Right ventricle myocardium superior (tissue), 1 donor: ENCODE data around the gene GIPC2. TPM values are rescaled to one million over a fixed set of nuclear protein-coding genes. Genes with fewer than 3 reads are reported as not detected.
"Not testable (repeated sequence)": the region's sequence is repeated elsewhere in the genome, so short reads cannot be mapped to it uniquely, and the experiment has no call there.

Experiments used
- ATAC-seq: fragments of 200-7000 bp; cut with Tn5 transposase; one replicate; pipeline ENCODE4 v1.9.1; 2020; ENCODE audit warnings: mild to moderate bottlenecking; ENCODE audit not compliant: poor library complexity
- DNase-seq: peaks from one replicate; pipeline ENCODE4 v3.0.0-alpha.2; 2020
- intact Hi-C: fragments of 100-400 bp; cut with DNase I; formaldehyde crosslinking; loops from one replicate; pipeline ENCODE4 v1.11.2; 2022
- total RNA-seq: library from RNA; stranded (reverse); fragmentation: NEBNext Ultra II Directional; extraction: Animal tissue kit (Norgen Biotek cat#: 25700); gene quantifications from one replicate; pipeline ENCODE4 v1.2.1, GENCODE V29; 2021
- donor health status: DM: no; HTN: yes; CAD: no; lungs with severe emphysema.

The GIPC2 gene
- total RNA-seq, 1 donor from 2014 or later: 2.0 TPM

DNA sequence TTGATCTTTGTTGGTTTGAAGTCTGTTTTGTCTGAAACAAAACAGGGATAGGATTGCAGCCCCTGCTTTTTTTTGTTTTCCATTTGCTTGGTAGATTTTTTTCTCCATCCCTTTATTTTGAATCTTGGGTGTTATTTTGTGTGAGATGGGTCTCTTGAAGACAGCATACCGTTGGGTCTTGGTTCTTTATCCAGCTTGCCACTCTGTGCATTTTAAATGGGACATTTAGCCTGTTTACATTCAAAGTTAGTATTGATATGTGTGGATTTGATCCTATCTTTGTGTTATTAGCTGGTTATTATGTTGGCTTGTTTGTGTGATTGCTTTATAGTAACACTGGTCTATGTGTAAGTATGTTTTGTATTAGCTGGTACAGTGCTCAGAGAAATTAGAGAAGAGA, 40.9 kb downstream of the GIPC2 start:
- DNase-seq: no peak
- ATAC-seq: no peak
- intact Hi-C loops: no loop called here

DNA sequence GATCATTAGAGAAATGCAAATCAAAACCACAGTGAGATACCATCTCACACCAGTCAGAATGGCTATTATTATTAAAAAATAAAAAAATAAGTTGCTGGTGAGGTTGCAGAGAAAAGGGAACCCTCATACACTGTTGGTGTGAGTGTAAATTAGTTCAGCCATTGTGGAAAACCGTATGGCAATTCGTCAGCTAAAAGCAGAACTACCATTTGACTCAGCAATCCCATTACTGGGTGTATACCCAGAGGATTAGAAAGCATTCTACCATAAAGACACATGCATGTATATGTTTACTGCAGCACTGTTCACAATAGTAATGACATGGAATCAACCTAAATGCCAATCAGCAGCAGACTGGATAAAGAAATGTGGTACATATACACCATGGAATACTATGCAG, 42.2 kb downstream of the GIPC2 start:
- intact Hi-C loops: no loop called here
- DNase-seq (no peak), ATAC-seq (no peak)

DNA sequence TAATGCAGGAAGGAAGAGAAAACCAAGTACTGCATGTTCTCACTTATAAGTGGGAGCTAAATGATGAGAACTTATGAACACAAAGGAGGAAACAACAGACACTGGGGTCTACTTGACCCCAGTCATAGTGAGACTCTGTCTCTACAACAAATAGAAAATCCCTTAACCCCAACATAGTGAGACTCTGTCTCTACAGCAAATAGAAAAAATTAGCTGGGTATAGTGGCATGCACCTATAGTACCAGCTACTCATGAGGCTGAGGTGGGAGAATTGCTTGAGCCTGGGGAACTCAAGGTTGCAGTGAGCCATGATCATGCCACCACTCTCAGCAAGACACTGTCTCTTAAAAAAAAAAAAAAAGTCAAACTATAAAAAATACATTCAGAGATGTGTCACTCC, 42.7 kb downstream of the GIPC2 start:
- ATAC-seq: no peak
- intact Hi-C loops: no loop called here

DNA sequence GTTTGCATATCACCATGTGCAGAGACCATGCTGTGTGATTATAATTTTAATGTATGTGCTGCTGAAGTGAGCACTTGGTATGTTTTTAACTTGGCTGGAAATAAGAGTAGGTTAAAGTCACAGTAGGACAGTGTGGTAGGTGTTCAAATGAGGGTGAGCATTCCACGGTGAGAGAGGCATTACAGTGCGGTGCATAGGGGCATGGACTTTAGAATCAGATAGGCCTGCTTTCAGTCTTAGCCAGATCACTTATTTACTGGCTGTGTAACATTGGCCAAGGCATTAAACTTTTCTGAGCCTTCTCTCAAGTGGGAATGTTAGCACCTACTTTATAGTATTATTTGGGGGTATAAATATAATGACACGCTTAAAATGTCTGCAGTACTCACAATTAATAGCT, 43.2 kb downstream of the GIPC2 start:
- DNase-seq (no peak), ATAC-seq (no peak)
- intact Hi-C loops: no loop called here

More for the DNA sequence above, 42.7 kb downstream of the GIPC2 start:
- DNase-seq: no peak

DNA sequence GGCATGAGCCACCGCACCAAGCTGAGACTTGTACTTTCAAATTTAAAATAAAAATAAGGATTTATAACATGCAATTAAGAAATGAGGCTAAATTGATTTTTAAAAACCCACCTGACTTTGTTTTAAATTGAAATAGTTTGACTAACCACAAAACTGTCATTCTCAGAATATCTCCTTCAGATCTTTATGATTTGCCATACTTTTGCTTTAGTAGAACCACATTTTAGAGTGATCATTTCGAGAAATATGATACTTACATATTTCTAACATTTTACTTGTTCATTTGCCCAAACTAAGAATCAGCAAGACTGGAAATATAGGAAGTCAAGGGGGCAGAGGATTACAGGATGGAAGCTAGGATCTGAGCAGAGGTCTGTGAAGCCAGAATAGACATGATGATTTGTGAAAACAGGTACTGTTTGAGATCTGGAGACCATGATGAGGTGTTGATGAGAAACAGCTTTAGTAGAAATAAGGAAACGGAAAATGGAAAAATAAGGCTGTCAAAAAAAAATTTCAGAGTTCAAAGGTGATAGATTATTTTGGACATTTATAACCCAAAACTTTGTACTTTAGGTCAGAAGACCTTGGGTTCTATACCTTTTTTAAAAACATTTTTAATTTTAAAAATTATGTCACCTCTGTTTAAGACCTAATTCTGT, 44.8 kb downstream of the GIPC2 start:
- DNase-seq: no peak
- intact Hi-C loops: no loop called here
- ATAC-seq: no peak

DNA sequence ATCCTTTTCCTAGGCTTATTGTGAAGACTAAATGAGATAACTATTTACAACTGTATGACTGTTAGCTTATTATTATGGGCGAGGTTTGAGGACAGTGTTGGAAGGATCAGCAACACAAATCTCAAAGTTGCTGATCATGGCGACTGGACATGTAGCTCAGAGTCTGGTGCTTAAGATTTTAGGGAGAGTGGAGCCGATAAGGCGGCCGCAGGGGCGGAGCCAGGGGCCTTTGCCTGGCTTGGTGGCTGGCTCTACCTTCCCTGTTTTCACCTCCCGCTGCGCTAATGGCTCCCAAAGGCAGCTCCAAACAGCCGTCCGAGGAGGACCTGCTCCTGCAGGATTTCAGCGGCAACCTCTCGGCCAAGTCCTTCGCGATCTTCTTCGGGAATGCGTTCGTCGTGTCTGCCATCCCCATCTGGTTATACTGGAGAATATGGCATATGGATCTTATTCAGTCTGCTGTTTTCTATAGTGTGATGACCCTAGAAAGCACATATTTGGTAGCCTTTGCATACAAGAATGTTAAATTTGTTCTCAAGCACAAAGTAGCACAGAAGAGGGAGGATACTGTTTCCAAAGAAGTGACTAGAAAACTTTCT, 45.5 kb downstream of the GIPC2 start:
- no peak for ATAC-seq
- no peak for DNase-seq
- intact Hi-C loops: no loop called here

DNA sequence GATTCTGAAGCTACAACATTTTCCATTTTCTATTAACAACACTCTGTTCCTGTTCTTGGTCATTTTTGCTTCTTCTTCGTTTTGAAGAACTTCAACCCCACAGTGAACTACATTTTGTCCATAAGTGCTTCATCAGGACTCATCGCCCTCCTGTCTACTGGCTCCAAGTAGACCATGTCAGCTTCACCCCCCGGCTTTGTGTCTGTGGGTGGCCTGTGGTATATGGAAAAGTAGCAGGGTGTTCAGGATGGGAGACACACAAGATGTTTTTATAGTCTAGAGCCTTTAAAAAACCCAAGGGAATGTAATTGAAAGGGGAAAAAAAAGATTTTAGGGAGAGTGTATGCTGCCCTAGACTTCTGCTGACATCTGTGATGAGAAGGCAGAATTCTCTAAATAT, 46.1 kb downstream of the GIPC2 start:
- no peak for DNase-seq
- no peak for ATAC-seq
- intact Hi-C loops: no loop called here

DNA sequence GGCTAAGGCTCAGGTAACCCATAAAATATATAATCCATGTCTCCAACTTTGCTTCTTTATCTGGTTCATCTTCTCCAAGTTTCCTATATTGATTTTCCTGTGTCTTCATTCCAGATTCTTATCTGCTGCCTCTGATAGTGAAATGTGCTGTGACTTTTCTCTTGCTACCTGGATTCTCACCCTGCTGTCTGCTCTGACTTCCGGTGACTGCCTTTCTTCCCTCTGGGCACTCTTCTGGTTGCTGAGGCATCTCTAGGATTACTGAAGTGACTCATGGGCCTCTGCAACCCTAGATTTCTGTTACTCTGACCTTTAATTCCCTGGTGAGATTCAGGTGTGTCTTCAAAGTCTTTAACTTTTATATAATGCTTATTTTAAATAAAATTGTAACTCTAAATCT, 46.9 kb downstream of the GIPC2 start:
- no peak for DNase-seq
- no peak for ATAC-seq
- intact Hi-C loops: no loop called here

DNA sequence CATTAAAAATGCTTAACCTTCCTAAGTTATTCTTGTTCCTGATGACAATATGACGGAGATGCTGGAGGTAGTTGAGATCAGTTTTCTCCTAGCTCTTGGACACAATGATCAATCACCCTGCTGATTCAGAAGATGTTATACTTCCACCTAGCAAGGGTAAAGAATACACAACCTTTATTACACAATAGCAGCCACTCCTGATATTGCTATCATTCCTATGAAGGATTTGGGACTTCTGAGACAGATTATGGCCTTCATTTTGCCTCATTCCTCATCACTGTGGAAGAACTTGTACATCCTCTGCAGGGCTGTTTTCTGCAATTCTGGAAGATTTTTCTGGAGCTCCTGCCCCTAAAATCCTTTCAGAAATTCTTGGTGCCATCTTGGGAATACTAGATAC, 47.8 kb downstream of the GIPC2 start:
- DNase-seq: no peak
- no peak for ATAC-seq

DNA sequence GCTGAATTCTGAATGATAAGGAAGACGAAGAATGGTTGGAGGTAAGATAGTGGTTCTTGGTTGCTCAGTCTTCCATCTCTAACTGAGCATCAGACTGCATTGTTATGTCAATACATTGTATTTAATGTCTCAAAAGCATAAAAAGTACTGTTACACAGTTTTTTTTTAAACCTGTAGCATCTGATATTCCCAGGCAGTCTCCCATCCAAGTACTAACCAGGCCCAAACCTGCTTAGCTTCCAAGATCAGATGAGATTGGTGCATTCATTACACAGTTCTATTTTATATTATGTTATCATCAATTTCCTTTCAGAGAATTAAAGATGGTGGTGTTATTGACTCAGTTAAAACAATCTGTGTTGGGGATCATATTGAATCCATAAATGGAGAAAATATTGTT, 48.9 kb downstream of the GIPC2 start:
- ATAC-seq: no peak
- intact Hi-C loops: no loop called here
- no peak for DNase-seq

More for the DNA sequence above, 47.8 kb downstream of the GIPC2 start:
- intact Hi-C loops: no loop called here

DNA sequence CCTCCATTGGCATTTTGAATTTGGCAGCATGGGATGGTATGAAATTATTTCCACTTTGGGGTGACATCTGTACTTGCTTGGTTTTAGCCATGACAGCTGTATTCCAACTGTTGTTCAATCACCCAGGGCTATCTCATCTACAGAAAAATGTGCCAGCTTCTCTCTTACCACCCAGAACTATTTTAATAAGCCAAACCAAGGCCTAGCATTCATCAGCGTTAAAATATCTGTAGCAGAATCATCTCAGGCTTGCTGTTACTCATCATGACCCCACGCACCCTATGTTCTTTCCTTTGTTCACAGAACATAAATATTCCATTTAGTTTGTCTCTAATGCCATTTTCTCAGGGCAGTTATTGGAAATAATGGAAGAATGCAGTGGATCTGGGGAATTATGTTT, 49.8 kb downstream of the GIPC2 start:
- DNase-seq: no peak
- intact Hi-C loops: no loop called here

DNA sequence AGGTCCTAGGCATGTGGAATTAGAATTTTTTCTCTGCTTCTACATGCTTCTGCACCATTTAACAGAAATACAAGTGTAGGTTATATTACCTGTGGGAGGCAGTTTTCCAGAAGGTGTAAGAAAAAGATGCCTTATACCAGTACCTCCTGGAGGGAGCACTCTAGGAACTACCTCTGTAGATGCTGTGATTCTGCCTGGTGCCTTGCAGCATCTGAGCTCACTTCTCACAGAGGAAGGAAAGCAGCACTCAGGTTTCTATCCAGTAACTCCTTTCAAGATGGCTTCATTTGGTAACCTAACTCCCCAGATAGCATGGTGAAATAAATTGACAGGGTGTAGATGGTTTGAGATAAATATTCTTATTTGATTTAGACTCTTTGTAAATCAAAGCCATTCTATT, 50.3 kb downstream of the GIPC2 start:
- no peak for DNase-seq
- intact Hi-C loops: no loop called here
- ATAC-seq: no peak

More for the DNA sequence above, 49.8 kb downstream of the GIPC2 start:
- no peak for ATAC-seq

DNA sequence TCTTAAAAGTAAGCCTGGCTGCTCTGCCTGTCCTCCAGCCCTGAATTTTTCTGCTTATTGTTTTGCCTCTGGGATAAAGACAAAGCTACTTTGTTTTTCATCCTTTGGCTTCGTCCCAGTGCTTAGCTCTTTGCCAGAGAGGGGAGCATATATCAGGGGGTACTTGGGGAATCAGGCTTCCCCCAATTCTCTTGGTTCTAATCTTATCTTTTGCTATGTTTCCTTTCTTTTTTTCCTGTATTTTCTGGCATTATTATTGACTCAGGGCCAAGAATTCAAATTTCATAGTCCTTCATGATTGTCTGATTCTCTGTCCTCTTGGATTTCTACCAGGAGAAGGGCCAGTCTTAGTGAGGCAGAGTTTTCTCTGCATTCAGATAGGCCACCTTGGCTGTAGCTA, 51.2 kb downstream of the GIPC2 start:
- intact Hi-C loops: no loop called here
- ATAC-seq (no peak), DNase-seq (no peak)

DNA sequence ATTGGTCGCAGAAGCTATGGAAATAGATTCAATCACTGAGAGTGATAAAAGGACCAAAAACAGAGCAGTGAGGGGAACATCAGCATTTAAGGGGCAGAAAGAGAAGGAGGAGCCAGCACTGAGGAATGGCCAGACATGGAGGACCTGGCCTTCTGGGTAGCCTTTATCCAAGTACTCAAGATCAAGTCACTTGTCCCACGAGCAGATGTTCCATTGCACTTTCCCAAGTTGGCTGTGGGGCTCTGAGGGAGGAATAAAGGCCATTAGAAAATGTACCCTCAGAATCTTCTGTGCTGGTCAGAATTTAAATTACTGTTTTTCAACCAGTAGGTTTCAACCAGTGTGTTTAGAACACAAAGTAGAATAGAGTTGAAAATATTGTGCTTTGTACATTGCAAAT, 55.3 kb downstream of the GIPC2 start:
- DNase-seq: no peak
- intact Hi-C loops: no loop called here
- ATAC-seq: no peak

DNA sequence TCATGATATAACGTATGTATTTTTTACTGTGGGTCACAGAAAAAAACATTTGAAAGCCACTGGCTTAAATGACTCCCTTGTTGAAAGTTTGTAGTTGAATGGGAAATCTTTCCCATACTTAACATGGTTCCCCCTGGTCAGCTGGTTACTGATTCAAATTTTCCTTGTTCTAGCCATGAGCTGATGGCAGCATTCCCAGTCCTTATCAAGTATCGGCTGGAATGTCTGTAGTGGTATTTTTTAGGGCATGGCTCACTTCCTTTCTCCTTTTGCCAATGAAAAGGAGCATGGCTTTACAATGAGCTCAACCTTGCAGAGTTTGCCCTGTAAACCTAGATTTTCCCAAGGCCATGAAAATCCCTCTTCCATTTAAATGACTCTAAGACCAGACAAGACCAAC, 55.7 kb downstream of the GIPC2 start:
- intact Hi-C loops: no loop called here
- DNase-seq: no peak
- ATAC-seq: peak; percentile 94

DNA sequence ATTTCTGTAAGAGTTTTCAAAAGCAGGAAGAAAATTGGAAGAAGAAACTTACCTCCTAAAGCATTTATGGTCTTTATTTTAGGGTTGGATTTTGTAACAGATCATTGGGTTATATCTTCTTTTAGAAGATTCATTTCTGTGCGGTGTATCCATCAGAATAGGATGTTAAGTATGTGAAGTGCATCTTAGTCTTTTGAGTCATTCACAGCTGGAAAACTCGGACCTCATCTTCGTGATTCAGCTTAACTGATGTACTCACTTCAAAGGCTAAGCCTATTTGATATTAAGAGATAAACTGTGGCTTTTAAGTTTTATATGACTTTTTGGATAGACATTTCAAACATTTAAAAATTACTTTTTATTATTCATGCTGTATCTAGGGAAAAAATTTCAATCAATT, 56.3 kb downstream of the GIPC2 start:
- ATAC-seq: no peak
- no peak for DNase-seq
- intact Hi-C loops: no loop called here

DNA sequence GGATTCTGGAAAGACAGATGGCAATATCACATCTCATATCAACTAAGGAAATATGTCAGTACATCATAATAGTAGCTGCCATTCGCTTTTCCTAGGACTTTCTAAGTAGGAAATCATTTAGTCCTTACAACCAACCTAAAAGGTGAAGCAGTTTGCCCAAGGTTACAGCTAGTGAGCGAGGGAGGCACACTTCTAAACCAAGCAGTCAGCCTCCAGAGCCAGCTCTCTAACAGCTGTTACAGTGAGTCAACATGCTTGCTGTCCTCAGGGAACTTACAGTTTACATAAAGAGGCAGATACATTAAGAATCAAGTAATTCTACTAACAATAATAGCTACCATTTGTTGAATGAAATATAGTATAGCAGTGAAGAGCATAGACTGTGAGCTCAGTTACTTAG, 57.1 kb downstream of the GIPC2 start:
- DNase-seq (no peak), ATAC-seq (no peak)
- intact Hi-C loops: no loop called here

DNA sequence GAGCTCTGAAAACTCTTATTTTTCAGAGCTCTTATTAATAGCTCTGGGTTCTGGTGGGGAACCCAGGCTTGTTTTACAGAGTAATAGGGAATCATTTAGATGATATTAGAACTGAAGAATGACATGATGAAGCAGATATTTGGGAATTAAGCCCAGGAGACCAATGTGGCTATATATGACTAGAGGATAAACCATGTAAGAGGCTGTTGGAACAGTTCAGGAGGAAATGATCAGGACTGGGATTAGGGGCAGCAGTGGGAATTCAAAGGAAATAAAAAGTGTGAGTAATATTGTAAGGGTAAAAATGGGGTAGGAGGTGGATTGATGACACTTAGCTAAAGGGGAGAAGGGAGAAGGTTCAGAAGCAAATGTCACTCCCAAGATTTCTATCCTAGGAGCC, 58.6 kb downstream of the GIPC2 start:
- DNase-seq: no peak
- intact Hi-C loops: no loop called here
- no peak for ATAC-seq

DNA sequence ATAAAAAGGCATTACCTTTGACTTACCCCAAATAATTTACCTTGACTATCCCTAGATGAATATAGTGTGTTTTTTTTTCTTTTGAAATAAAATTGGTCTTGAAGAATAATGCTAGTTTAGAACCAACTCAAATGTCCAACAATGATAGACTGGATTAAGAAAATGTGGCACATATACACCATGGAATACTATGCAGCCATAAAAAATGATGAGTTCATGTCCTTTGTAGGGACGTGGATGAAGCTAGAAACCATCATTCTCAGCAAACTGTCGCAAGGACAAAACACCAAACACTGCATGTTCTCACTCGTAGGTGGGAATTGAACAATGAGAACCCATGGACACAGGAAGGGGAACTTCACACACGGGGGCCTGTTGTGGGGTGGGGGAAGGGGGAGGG, 63.9 kb downstream of the GIPC2 start:
- intact Hi-C loops: loop anchor here (5.0 kb wide), 1 partner anchor 132 kb away; the partner anchor contains the start of gene FUBP1
- DNase-seq, ATAC-seq: not testable (repeated sequence)

DNA sequence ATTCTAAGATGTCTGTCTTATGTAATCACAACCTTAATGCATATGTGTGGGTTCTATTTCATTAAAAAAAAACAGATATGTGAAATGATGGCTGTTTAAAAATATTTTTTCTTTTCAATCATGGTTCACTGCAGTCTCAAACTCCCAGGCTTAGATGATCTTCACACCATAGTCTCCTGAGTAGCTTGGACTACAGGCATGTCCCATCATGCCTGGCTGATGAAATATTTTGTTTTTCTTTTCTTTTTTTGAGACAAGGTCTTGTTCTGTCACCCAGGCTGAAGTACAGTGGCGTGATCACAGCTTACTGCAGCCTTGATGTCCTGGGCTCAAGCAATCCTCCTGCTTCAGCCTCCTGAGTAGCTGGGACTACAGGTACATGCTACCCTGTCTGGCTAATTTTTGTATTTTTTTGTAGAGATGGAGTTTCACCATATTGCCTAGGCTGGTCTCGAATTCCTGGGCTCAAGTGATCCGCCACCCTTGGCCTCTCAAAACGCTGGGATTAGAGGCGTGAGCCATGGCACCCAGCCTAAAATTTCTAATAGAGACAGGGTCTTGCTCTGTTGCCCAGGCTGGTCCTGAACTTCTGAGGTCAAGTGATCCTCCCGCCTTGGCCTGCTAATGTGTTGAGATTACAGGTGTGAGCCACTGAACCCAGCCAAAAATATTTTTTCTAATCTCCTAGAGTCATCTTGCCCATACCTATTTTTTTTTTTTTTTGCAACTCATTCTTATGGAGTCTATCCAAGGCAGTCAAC, 67.6 kb downstream of the GIPC2 start:
- ATAC-seq (no peak), DNase-seq (no peak)
- intact Hi-C loops: loop anchor here (5.0 kb wide), 1 partner anchor 136 kb away; the partner anchor contains the start of gene FUBP1
